HepG2 (cell line): ENCODE data around the gene STK25. TPM values are rescaled to one million over a fixed set of nuclear protein-coding genes. Genes with fewer than 3 reads are reported as not detected.

Experiments used
- CSRNP1 ChIP-seq: sonication (generic); formaldehyde crosslinking; IDR thresholded peaks from 2 replicates; pipeline ENCODE4 v1.8.1; 2023; ENCODE audit warnings: mild to moderate bottlenecking, missing genetic modification reagents
- FOXC1 ChIP-seq: sonication (generic); formaldehyde crosslinking; IDR thresholded peaks from 2 replicates; pipeline ENCODE4 v1.8.0; 2022; ENCODE audit warnings: mild to moderate bottlenecking, missing genetic modification reagents, borderline replicate concordance
- HNRNPK ChIP-seq: fragments of 200-400 bp; formaldehyde crosslinking; IDR thresholded peaks from 2 replicates; pipeline ENCODE4 v1.6.1; 2018; ENCODE audit warnings: low read length, low read depth, moderate library complexity, mild to moderate bottlenecking; ENCODE audit not compliant: poor library complexity, severe bottlenecking
- KLF15 ChIP-seq: sonication (generic); formaldehyde crosslinking; IDR thresholded peaks from 2 replicates; pipeline ENCODE4 v1.8.1; 2023; ENCODE audit warnings: borderline replicate concordance, mild to moderate bottlenecking, inconsistent platforms, missing genetic modification reagents, mixed read lengths
- NR2F2 ChIP-seq: IDR thresholded peaks from 2 replicates; pipeline ENCODE4 v1.6.1; 2012; ENCODE audit warnings: low read depth, inconsistent platforms, borderline replicate concordance
- RBM39 ChIP-seq: fragments of 200-400 bp; formaldehyde crosslinking; IDR thresholded peaks from one replicate; pipeline ENCODE4 v1.6.1; 2018; ENCODE audit warnings: antibody characterized with exemption, mild to moderate bottlenecking, low read depth, low read length; ENCODE audit not compliant: poor library complexity, severe bottlenecking
- RNF2 ChIP-seq: fragments of 450-650 bp; conservative IDR thresholded peaks from 2 replicates; pipeline ENCODE4 v1.6.1; 2016; ENCODE audit warnings: low read depth
- SAP130 ChIP-seq: IDR thresholded peaks from 2 replicates; pipeline ENCODE4 v1.6.1; 2016; ENCODE audit warnings: low read depth
- SRSF9 ChIP-seq: fragments of 200-400 bp; formaldehyde crosslinking; IDR thresholded peaks from 2 replicates; pipeline ENCODE4 v1.6.1; 2018; ENCODE audit warnings: borderline replicate concordance, mild to moderate bottlenecking, low read depth, low read length; ENCODE audit not compliant: insufficient read depth, poor library complexity, severe bottlenecking
- YY1 ChIP-seq: IDR thresholded peaks from 2 replicates; pipeline ENCODE4 v1.6.1; 2011; ENCODE audit warnings: low read length, low read depth, moderate library complexity, mild to moderate bottlenecking; ENCODE audit not compliant: insufficient read depth, insufficient replicate concordance
- ZBTB21 ChIP-seq: sonication (generic); formaldehyde crosslinking; IDR thresholded peaks from 2 replicates; pipeline ENCODE4 v1.4.0; 2020; ENCODE audit warnings: missing genetic modification reagents
- ZFY ChIP-seq: sonication (generic); formaldehyde crosslinking; IDR thresholded peaks from 2 replicates; pipeline ENCODE4 v1.4.0; 2020; ENCODE audit warnings: missing genetic modification reagents
- ZNF34 ChIP-seq: sonication (generic); formaldehyde crosslinking; IDR thresholded peaks from 2 replicates; pipeline ENCODE4 v1.4.0; 2020; ENCODE audit warnings: mild to moderate bottlenecking, missing genetic modification reagents, borderline replicate concordance
- ZNF607 ChIP-seq: sonication (generic); formaldehyde crosslinking; IDR thresholded peaks from 2 replicates; pipeline ENCODE4 v1.5.1; 2020; ENCODE audit warnings: missing genetic modification reagents, mild to moderate bottlenecking, borderline replicate concordance
- ZNF670 ChIP-seq: sonication (generic); formaldehyde crosslinking; IDR thresholded peaks from 2 replicates; pipeline ENCODE4 v1.8.0; 2022; ENCODE audit warnings: mild to moderate bottlenecking, missing genetic modification reagents, borderline replicate concordance
- ZNF703 ChIP-seq: sonication (generic); formaldehyde crosslinking; IDR thresholded peaks from 2 replicates; pipeline ENCODE4 v1.5.1; 2020; ENCODE audit warnings: missing genetic modification reagents, mild to moderate bottlenecking, moderate library complexity, borderline replicate concordance
- ZSCAN25 ChIP-seq: sonication (generic); formaldehyde crosslinking; IDR thresholded peaks from 2 replicates; pipeline ENCODE4 v1.8.0; 2022; ENCODE audit warnings: mild to moderate bottlenecking, missing genetic modification reagents
- polyA plus RNA-seq, 8 experiments: library from polyadenylated mRNA; depleted of rRNA in 3 of 8; stranded (reverse) in 7 of 8; unstranded in 1 of 8; fragments of >200 nt; fragmentation: Illumina TruSeq in 4 of 8; extraction: Trizol in 4 of 8; gene quantifications; 2 replicates each; pipeline versions ENCODE4 v1.2.1 to v1.2.3, GENCODE V29; 2011 to 2016; ENCODE audit warnings: low read depth in 4 of 8, missing spikeins in 1 of 8, mixed read lengths in 1 of 8; ENCODE audit not compliant: insufficient read depth in 1 of 8
- total RNA-seq, 5 experiments: library from RNA; depleted of rRNA; stranded (reverse); fragments of >200 nt; fragmentation: Illumina TruSeq; extraction: Trizol; gene quantifications; 2 replicates each; pipeline ENCODE4 v1.2.3, GENCODE V29; 2016; ENCODE audit warnings: low read depth in 1 of 5
- TF ChIP-seq, protein P1 (sequence below): sonication (generic); formaldehyde crosslinking; IDR thresholded peaks from 2 replicates; pipeline ENCODE4 v1.4.0; 2020; ENCODE audit warnings: missing genetic modification reagents, borderline replicate concordance
- TF ChIP-seq, protein P2 (sequence below): sonication (generic); formaldehyde crosslinking; IDR thresholded peaks from 2 replicates; pipeline ENCODE4 v1.5.0; 2020; ENCODE audit warnings: mild to moderate bottlenecking, missing genetic modification reagents, borderline replicate concordance

The STK25 gene
- total and polyA plus RNA-seq, 2 of the 13 experiments (the other 11 are each of a cell fraction or from before 2014, with no cell fraction given), result 177 to 481 TPM

DNA sequence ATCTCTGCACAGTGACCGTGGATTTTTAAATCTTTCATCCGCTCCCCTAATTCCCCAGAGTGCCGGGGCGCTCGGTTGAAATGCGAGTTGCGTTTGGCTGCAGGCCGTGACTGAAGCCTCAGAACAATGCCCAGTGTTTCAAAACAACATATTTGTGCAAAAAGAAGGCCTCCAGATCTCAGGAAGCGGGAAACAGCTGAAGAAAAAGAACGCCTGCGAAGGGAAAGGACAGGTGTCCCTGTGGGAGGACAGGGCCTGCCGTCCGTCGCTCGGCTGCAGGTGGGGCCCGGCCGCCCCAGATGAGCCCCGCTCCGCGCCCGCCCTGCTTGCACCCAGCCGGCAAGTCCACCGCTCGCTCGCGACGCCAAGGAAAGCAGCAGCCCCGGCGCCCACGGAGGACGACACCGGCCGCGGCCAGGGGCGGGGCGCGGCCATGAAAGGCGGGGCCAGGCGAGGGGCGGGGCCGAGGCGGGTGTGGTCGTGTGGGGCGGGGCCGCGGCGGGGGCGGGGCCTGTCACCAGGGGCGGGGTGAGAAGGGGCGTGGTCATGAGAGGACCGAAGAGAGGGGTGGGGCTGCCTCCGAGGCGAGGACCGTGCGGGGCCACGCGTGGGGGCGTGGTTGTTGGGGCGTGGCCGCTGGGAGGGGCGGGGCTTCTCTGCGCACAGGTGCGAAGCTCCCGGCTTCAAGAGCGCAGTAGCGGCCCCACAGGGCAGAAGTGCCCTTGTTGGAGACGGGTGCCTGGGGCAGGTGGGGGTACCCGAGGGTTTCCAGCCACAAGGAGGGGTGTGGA is 32.6 kb upstream of the STK25 start (continued):
- TF ChIP-seq, protein P1, sequence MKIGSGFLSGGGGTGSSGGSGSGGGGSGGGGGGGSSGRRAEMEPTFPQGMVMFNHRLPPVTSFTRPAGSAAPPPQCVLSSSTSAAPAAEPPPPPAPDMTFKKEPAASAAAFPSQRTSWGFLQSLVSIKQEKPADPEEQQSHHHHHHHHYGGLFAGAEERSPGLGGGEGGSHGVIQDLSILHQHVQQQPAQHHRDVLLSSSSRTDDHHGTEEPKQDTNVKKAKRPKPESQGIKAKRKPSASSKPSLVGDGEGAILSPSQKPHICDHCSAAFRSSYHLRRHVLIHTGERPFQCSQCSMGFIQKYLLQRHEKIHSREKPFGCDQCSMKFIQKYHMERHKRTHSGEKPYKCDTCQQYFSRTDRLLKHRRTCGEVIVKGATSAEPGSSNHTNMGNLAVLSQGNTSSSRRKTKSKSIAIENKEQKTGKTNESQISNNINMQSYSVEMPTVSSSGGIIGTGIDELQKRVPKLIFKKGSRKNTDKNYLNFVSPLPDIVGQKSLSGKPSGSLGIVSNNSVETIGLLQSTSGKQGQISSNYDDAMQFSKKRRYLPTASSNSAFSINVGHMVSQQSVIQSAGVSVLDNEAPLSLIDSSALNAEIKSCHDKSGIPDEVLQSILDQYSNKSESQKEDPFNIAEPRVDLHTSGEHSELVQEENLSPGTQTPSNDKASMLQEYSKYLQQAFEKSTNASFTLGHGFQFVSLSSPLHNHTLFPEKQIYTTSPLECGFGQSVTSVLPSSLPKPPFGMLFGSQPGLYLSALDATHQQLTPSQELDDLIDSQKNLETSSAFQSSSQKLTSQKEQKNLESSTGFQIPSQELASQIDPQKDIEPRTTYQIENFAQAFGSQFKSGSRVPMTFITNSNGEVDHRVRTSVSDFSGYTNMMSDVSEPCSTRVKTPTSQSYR, result no peak
- peak; percentile 48 for TF ChIP-seq RBM39
- TF ChIP-seq FOXC1 (CRISPR knock-in tag), result peak; percentile 60; the same call in 1 of the 2 replicates
- 0 out of 2 replicates have a peak, but pooled peaks have one; percentile 39 for TF ChIP-seq KLF15 (CRISPR knock-in tag)
- TF ChIP-seq, protein P2, sequence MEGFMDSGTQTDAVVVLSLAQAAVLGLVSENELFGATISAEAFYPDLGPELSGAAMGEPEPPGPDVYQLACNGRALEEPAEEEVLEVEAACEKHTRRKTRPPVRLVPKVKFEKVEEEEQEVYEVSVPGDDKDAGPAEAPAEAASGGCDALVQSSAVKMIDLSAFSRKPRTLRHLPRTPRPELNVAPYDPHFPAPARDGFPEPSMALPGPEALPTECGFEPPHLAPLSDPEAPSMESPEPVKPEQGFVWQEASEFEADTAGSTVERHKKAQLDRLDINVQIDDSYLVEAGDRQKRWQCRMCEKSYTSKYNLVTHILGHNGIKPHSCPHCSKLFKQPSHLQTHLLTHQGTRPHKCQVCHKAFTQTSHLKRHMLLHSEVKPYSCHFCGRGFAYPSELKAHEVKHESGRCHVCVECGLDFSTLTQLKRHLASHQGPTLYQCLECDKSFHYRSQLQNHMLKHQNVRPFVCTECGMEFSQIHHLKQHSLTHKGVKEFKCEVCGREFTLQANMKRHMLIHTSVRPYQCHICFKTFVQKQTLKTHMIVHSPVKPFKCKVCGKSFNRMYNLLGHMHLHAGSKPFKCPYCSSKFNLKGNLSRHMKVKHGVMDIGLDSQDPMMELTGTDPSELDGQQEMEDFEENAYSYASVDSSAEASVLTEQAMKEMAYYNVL (CRISPR knock-in tag), result peak; percentile 61; the same call in 1 of the 2 replicates
- peak; percentile 52 for TF ChIP-seq ZFY (CRISPR knock-in tag)
- TF ChIP-seq YY1, result peak; percentile 60
- peak; percentile 47; the same call in 1 of the 2 replicates for TF ChIP-seq CSRNP1 (CRISPR knock-in tag)
- no peak for TF ChIP-seq SRSF9
- 0 out of 2 replicates have a peak, but pooled peaks have one; percentile 50 for TF ChIP-seq ZNF34 (CRISPR knock-in tag)
- peak; percentile 51; the same call in 1 of the 2 replicates for TF ChIP-seq SAP130 (CRISPR knock-in tag)
- no peak for TF ChIP-seq ZNF703
- 0 out of 2 replicates have a peak, but pooled peaks have one; percentile 27 for TF ChIP-seq RNF2
- no peak for TF ChIP-seq NR2F2
- peak; percentile 59; the same call in 1 of the 2 replicates for TF ChIP-seq ZNF607 (CRISPR knock-in tag)
- TF ChIP-seq HNRNPK, result peak; percentile 14
- no peak for TF ChIP-seq ZBTB21 (CRISPR knock-in tag)
- TF ChIP-seq ZSCAN25 (CRISPR knock-in tag), result no peak
- no peak; the same call in 1 of the 2 replicates for TF ChIP-seq ZNF670 (CRISPR knock-in tag)
